Measurements from ENCODE around the gene ZFAND3.

Gene ZFAND3

GRCh38 chr6:38055203-38055589, 235.7 kb downstream of the ZFAND3 start:
- no peak for DNase-seq

GRCh38 chr6:38056361-38056760, 236.8 kb downstream of the ZFAND3 start:
- no peak for DNase-seq

GRCh38 chr6:38057994-38058393, 238.5 kb downstream of the ZFAND3 start:
- DNase-seq = peak; percentile 77

- no peak for DNase-seq
These were observed 242.5 kb downstream of the ZFAND3 start for GRCh38 chr6:38062066-38062465.

- DNase-seq = no peak
These were observed 244.4 kb downstream of the ZFAND3 start for GRCh38 chr6:38063973-38064372.

GRCh38 chr6:38064431-38064830, 244.9 kb downstream of the ZFAND3 start:
- no peak for DNase-seq

GRCh38 chr6:38065734-38066305, 246.3 kb downstream of the ZFAND3 start:
- DNase-seq = no peak

GRCh38 chr6:38067263-38067980, 247.9 kb downstream of the ZFAND3 start:
- DNase-seq = no peak

- no peak for DNase-seq
These were observed 249.5 kb downstream of the ZFAND3 start for GRCh38 chr6:38068854-38069590.

GRCh38 chr6:38077488-38078030, 258.0 kb downstream of the ZFAND3 start:
- DNase-seq = no peak

- DNase-seq = no peak
These were observed 259.1 kb downstream of the ZFAND3 start for GRCh38 chr6:38078671-38079070.

- no peak for DNase-seq
These were observed 259.6 kb downstream of the ZFAND3 start for GRCh38 chr6:38079107-38079506.

- DNase-seq = no peak
These were observed 260.0 kb downstream of the ZFAND3 start for GRCh38 chr6:38079537-38079936.

GRCh38 chr6:38080360-38080759, 260.8 kb downstream of the ZFAND3 start:
- no peak for DNase-seq

GRCh38 chr6:38080889-38081288, 261.4 kb downstream of the ZFAND3 start:
- DNase-seq = no peak

GRCh38 chr6:38085031-38085430, 265.5 kb downstream of the ZFAND3 start:
- no peak for DNase-seq

GRCh38 chr6:38086346-38086745, 266.8 kb downstream of the ZFAND3 start:
- no peak for DNase-seq

- DNase-seq = no peak
These were observed 268.5 kb downstream of the ZFAND3 start for GRCh38 chr6:38088010-38088409.

- DNase-seq = no peak
These were observed 269.3 kb downstream of the ZFAND3 start for GRCh38 chr6:38088829-38089228.

- DNase-seq = no peak
These were observed 272.1 kb downstream of the ZFAND3 start for GRCh38 chr6:38091613-38092012.

- DNase-seq = no peak
These were observed 272.9 kb downstream of the ZFAND3 start for GRCh38 chr6:38092465-38092864.

GRCh38 chr6:38092964-38093363, 273.4 kb downstream of the ZFAND3 start:
- no peak for DNase-seq

GRCh38 chr6:38095054-38095453, 275.5 kb downstream of the ZFAND3 start:
- DNase-seq = no peak

GRCh38 chr6:38099221-38099620, 279.7 kb downstream of the ZFAND3 start:
- no peak for DNase-seq

Measured in stimulated activated CD4-positive, alpha-beta T cell treated with anti-CD3 and anti-CD28 coated beads, Interleukin-4, amount 100 ng/mL, for 24 hours (primary cell).